DND-41 (cell line): ENCODE measurements around the gene NCK1.

Experiments
- EZH2 ChIP-seq: IDR thresholded peaks from 3 replicates; pipeline ENCODE4 v1.6.1; 2012; ENCODE audit warnings: borderline replicate concordance, low read depth, mild to moderate bottlenecking, moderate library complexity, low read length, inconsistent platforms; ENCODE audit not compliant: severe bottlenecking
- TF ChIP-seq, protein P1 (sequence below): IDR thresholded peaks from 2 replicates; pipeline ENCODE4 v1.5.1; 2012; ENCODE audit warnings: borderline replicate concordance, low read length, moderate library complexity, mild to moderate bottlenecking; ENCODE audit not compliant: poor library complexity, severe bottlenecking; ENCODE audit errors: extremely low read depth

DNA sequence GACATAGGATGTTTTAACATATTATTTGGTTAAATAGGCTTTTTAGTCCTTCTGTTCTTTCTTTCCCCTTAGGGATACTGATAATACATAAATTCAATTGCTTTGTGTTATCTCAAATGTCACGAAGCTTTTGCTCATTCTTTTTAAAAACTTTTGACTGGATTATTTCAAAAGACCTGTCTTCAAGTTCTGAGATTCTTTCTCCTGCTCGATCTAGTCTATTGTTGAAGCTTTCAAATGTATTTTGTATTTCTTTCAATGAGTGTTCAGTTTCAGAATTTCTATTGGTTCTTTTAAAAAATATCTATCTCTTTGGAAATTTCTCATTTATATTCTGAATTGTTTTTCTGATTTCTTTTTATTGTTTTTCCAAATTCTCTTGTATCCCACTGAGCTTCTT is 112.7 kb downstream of the NCK1 start:
- TF ChIP-seq, protein P1, sequence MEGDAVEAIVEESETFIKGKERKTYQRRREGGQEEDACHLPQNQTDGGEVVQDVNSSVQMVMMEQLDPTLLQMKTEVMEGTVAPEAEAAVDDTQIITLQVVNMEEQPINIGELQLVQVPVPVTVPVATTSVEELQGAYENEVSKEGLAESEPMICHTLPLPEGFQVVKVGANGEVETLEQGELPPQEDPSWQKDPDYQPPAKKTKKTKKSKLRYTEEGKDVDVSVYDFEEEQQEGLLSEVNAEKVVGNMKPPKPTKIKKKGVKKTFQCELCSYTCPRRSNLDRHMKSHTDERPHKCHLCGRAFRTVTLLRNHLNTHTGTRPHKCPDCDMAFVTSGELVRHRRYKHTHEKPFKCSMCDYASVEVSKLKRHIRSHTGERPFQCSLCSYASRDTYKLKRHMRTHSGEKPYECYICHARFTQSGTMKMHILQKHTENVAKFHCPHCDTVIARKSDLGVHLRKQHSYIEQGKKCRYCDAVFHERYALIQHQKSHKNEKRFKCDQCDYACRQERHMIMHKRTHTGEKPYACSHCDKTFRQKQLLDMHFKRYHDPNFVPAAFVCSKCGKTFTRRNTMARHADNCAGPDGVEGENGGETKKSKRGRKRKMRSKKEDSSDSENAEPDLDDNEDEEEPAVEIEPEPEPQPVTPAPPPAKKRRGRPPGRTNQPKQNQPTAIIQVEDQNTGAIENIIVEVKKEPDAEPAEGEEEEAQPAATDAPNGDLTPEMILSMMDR, result no peak
- no peak for TF ChIP-seq EZH2
